Heart left ventricle (tissue), 16 donors: ENCODE data around the gene TMEM218. TPM values are rescaled to one million over a fixed set of nuclear protein-coding genes. Genes with fewer than 3 reads are reported as not detected.

Source experiments
- ATAC-seq, 4 donors: fragments of 200-7000 bp; cut with Tn5 transposase; one replicate each; pipeline ENCODE4 v1.9.1; 2020 to 2022; ENCODE audit warnings: moderate library complexity in 4 of 4, mild to moderate bottlenecking in 3 of 4, moderate number of reproducible peaks in 1 of 4
- DNase-seq, 5 donors: peaks; one replicate each; pipeline ENCODE4 v3.0.0-alpha.2; 2020
- H3K27ac ChIP-seq, 12 donors: fragments of 200-600 bp; sonication (generic) in 4 of 12; one replicate each; pipeline versions ENCODE4 v1.5.0 to v1.8.0; 2016 to 2022; ENCODE audit warnings: mild to moderate bottlenecking in 2 of 12
- H3K27me3 ChIP-seq, 9 donors: fragments of 200-600 bp; sonication (generic) in 2 of 9; one replicate each; pipeline versions ENCODE4 v1.5.1 to v1.8.0; 2016 to 2022; ENCODE audit warnings: mild to moderate bottlenecking in 3 of 9
- H3K36me3 ChIP-seq, 9 donors: fragments of 200-600 bp; sonication (generic) in 2 of 9; one replicate each; pipeline versions ENCODE4 v1.5.0 to v1.8.0; 2018 to 2022; ENCODE audit warnings: mild to moderate bottlenecking in 2 of 9
- H3K4me1 ChIP-seq, 12 donors: fragments of 200-600 bp; sonication (generic) in 4 of 12; one replicate each; pipeline versions ENCODE4 v1.5.0 to v1.8.0; 2016 to 2022; ENCODE audit warnings: mild to moderate bottlenecking in 3 of 12
- H3K4me3 ChIP-seq, 12 donors: fragments of 200-600 bp; sonication (generic) in 4 of 12; one replicate each; pipeline versions ENCODE4 v1.5.0 to v1.8.0; 2017 to 2022; ENCODE audit warnings: mild to moderate bottlenecking in 9 of 12, moderate library complexity in 4 of 12
- H3K9me3 ChIP-seq, 12 donors: fragments of 200-600 bp; sonication (generic) in 4 of 12; one replicate each; pipeline versions ENCODE4 v1.5.0 to v1.8.0; 2016 to 2022; ENCODE audit warnings: mild to moderate bottlenecking in 1 of 12
- CTCF ChIP-seq, 12 donors: fragments of 200-600 bp; sonication (generic) in 4 of 12; IDR thresholded peaks; one replicate each; pipeline versions ENCODE4 v1.5.0 to v1.8.0; 2018 to 2022; ENCODE audit warnings: antibody characterized with exemption in 12 of 12, mild to moderate bottlenecking in 5 of 12
- POLR2A ChIP-seq, 2 donors: fragments of 450-650 bp; IDR thresholded peaks; one replicate each; pipeline ENCODE4 v1.6.1; 2017; ENCODE audit warnings: antibody characterized with exemption in 2 of 2, mild to moderate bottlenecking in 2 of 2, moderate library complexity in 2 of 2
- WGBS, 4 donors: extraction: QIAGEN DNeasy Blood & Tissue Kit in 2 of 4; methylation state at CpG; one replicate each; pipeline versions ENCODE4 v1.1.5 to v1.1.7; 2013 to 2018; 5-methylcytosine and 5-hydroxymethylcytosine counted together
- intact Hi-C, 10 donors: fragments of 100-400 bp; cut with DNase I; formaldehyde crosslinking; loops; one replicate each; pipeline versions ENCODE4 v1.11.1 to v1.14.2; 2022
- polyA plus RNA-seq, 2 donors: library from polyadenylated mRNA; stranded (reverse); fragments of 200-250 nt; gene quantifications; one replicate each; pipeline ENCODE4 v1.2.3, GENCODE V29; 2013
- total RNA-seq, 9 donors: library from RNA; depleted of rRNA in 2 of 9; stranded (reverse); fragments of >200 nt in 2 of 9; fragmentation: NEBNext Ultra II Directional in 3 of 9; extraction: Animal tissue kit (Norgen Biotek cat#: 25700) in 3 of 9; gene quantifications; one replicate each; pipeline versions ENCODE4 v1.1.0 to v1.2.4, GENCODE V29; 2016 to 2023
- donor health status: ischemic (EF 13 %, LVEDD 7.1; RV severe dilation, severe dysfunction).
- donor health status: healthy with polysubstance abuse.
- donor health status: DM: no; HTN: yes; CAD: no.
- donor health status: DM: no; HTN: no; CAD: no.
- donor health status: ischemic (EF 25% LVEDD 6.9; RV normal size, moderate dysfunction).
- donor health status: ischemic (EF 25% LVEDD 5.7; RV mildly dilated, moderate dysfunction).
- donor health status: healthy.
- donor health status: DM: yes; HTN: yes; CAD: no.
- donor health status: ischemic (EF 35%, LVEDD 5.7; RV mildly dilated, moderate dysfunction).
- donor health status: nonischemic (EF 11% LVEDD 7.7; RV severe dilation, severe dysfunction).
- donor health status: DM: yes; HTN: yes; CAD: no.
- donor health status: PGD.
- donor health status: ischemic (EF 29% LVEDD 5.4; RV normal size, mild dysfunction).
- donor health status: nonischemic (EF 23%, LVEDD 6.1; RV moderate dilation, normal function).

Gene TMEM218
- total and polyA plus RNA-seq, 11 donors = 4.7 to 21.8 (median 6.8) TPM

GRCh38 chr11:125055107-125055715 lies 56.2 kb downstream of the TMEM218 start:
- intact Hi-C loops = no loop called here
- H3K4me3 ChIP-seq = no peak overlapping the region
- ATAC-seq = no peak
- H3K27me3 ChIP-seq = no peaks in the 10 kb centered on the region
- TF ChIP-seq POLR2A (IDR thresholded peaks at IDR 0.05) = no peak
- TF ChIP-seq CTCF (IDR thresholded peaks at IDR 0.05) = no peak
- no peaks in the 10 kb centered on the region for H3K36me3 ChIP-seq
- H3K9me3 ChIP-seq = peaks cover 0 to 3% (median 0%) of the 10 kb centered on the region in 12 donors
- H3K27ac ChIP-seq = no peak overlapping the region
- 59 to 72% (median 63%) methylated on average over 2 of the region's 2 CpGs for WGBS, 4 donors
- H3K4me1 ChIP-seq = no peaks in the 10 kb centered on the region
- DNase-seq = no peak

GRCh38 chr11:125053167-125053566 lies 58.3 kb downstream of the TMEM218 start:
- 77 to 88% (median 81%) methylated on average over 1 of the region's 1 CpG for WGBS, 4 donors
- peaks cover 0 to 3% (median 0%) of the 10 kb centered on the region in 12 donors for H3K9me3 ChIP-seq
- intact Hi-C loops = no loop called here
- H3K4me3 ChIP-seq = no peak overlapping the region
- TF ChIP-seq CTCF (IDR thresholded peaks at IDR 0.05) = no peak
- TF ChIP-seq POLR2A (IDR thresholded peaks at IDR 0.05) = no peak
- H3K4me1 ChIP-seq = no peaks in the 10 kb centered on the region
- H3K27ac ChIP-seq = no peak overlapping the region
- H3K27me3 ChIP-seq = no peaks in the 10 kb centered on the region
- H3K36me3 ChIP-seq = no peaks in the 10 kb centered on the region
- no peak for DNase-seq
- no peak for ATAC-seq

GRCh38 chr11:125052047-125052446 lies 59.4 kb downstream of the TMEM218 start:
- intact Hi-C loops = no loop called here
- ATAC-seq = no peak
- DNase-seq = no peak
- no peak for TF ChIP-seq POLR2A (IDR thresholded peaks at IDR 0.05)
- no peak for TF ChIP-seq CTCF (IDR thresholded peaks at IDR 0.05)
- H3K36me3 ChIP-seq = no peaks in the 10 kb centered on the region
- H3K4me1 ChIP-seq = no peaks in the 10 kb centered on the region
- H3K27ac ChIP-seq = no peak overlapping the region
- H3K9me3 ChIP-seq = peaks cover 0 to 3% (median 0%) of the 10 kb centered on the region in 12 donors
- no peaks in the 10 kb centered on the region for H3K27me3 ChIP-seq
- H3K4me3 ChIP-seq = no peak overlapping the region

- Histone ChIP-seq H3K27me3 (no peaks in the 10 kb centered on the region), H3K9me3 (no peaks in the 10 kb centered on the region), H3K4me1 (no peaks in the 10 kb centered on the region), H3K27ac (no peak overlapping the region), H3K4me3 (no peak overlapping the region), H3K36me3 (no peaks in the 10 kb centered on the region)
- 93 to 97% (median 94%) methylated on average over 4 of the region's 4 CpGs for WGBS, 4 donors
- intact Hi-C loops = loop anchor here in 1 of 10 donors (5.0 kb wide), 1 partner anchor 72 kb away; no protein-coding TSS in a partner anchor
- TF ChIP-seq POLR2A (IDR thresholded peaks at IDR 0.05) (no peak), CTCF (IDR thresholded peaks at IDR 0.05) (no peak)
- no peak for ATAC-seq
- DNase-seq = no peak
Measured at GRCh38 chr11:125049164-125049792, 62.1 kb downstream of the TMEM218 start.

Other genes starting within 250 kb of the TMEM218 start
- 10 to 100 TPM in 1 of 9 donors, 1 to 10 TPM in 8; 2.5 to 18.6 (median 3.2) TPM for gene ROBO3, start 246.2 kb downstream of the TMEM218 start, total RNA-seq
- 1 to 10 TPM; 2.8 to 8.1 TPM for gene ROBO3, start 246.2 kb downstream of the TMEM218 start, polyA plus RNA-seq
- gene ROBO4, start 213.8 kb downstream of the TMEM218 start, total RNA-seq = 10 to 100 TPM; 16.3 to 63.5 (median 27.1) TPM
- gene ROBO4, start 213.8 kb downstream of the TMEM218 start, polyA plus RNA-seq = 10 to 100 TPM; 17.7 to 21.8 TPM
- gene HEPN1, start 192.4 kb downstream of the TMEM218 start, total RNA-seq = not detected
- not detected for gene HEPN1, start 192.4 kb downstream of the TMEM218 start, polyA plus RNA-seq
- gene HEPACAM, start 175.6 kb downstream of the TMEM218 start, total RNA-seq = 1 to 10 TPM in 2 of 9 donors, under 1 TPM in 4, not detected in 3; 0.07 to 2.6 (median 0.26) TPM
- gene HEPACAM, start 175.6 kb downstream of the TMEM218 start, polyA plus RNA-seq = under 1 TPM in 1 of 2 donors, not detected in 1; 0.58 TPM
- gene CCDC15, start 157.4 kb downstream of the TMEM218 start, total RNA-seq = 1 to 10 TPM in 2 of 9 donors, under 1 TPM in 7; 0.12 to 1.8 (median 0.19) TPM
- gene CCDC15, start 157.4 kb downstream of the TMEM218 start, polyA plus RNA-seq = under 1 TPM; 0.08 to 0.27 TPM
- 10 to 100 TPM in 2 of 9 donors, 1 to 10 TPM in 6, under 1 TPM in 1; 0.91 to 17.9 (median 3.0) TPM for gene SLC37A2, start 48.3 kb downstream of the TMEM218 start, total RNA-seq
- gene SLC37A2, start 48.3 kb downstream of the TMEM218 start, polyA plus RNA-seq = under 1 TPM; 0.65 to 1.00 TPM
- 1 to 10 TPM; 3.1 to 9.4 (median 5.0) TPM for gene PKNOX2, start 53.1 kb upstream of the TMEM218 start, total RNA-seq
- 1 to 10 TPM; 3.2 to 4.0 TPM for gene PKNOX2, start 53.1 kb upstream of the TMEM218 start, polyA plus RNA-seq